T-helper 2 cell treated with Interferon-gamma antibody and Interleukin-4, amounts not matched to agents 100 ng/mL and 5 ng/mL, for 36 hours (primary cell): ENCODE data around the gene TSPAN4. TPM values are rescaled to one million over a fixed set of nuclear protein-coding genes. Genes with fewer than 3 reads are reported as not detected.

Experiments
- intact Hi-C: fragments of 100-400 bp; cut with micrococcal nuclease; formaldehyde crosslinking; loops from one replicate; pipeline ENCODE4 v1.15.1; 2023
- total RNA-seq: library from RNA; stranded (reverse); gene quantifications from 2 replicates; pipeline ENCODE4 v1.2.3, GENCODE V29; 2022

The TSPAN4 gene
- total RNA-seq, 1 donor from 2014 or later: 8.5 TPM

GRCh38 chr11:882596-882995, 39.9 kb downstream of the TSPAN4 start:
- intact Hi-C loops: no loop called here

- intact Hi-C loops: no loop called here
Measured at GRCh38 chr11:883527-883926, 40.9 kb downstream of the TSPAN4 start.

- intact Hi-C loops: no loop called here
Measured at GRCh38 chr11:884578-885070, 42.0 kb downstream of the TSPAN4 start.

- intact Hi-C loops: no loop called here
Measured at GRCh38 chr11:886568-886967, 43.9 kb downstream of the TSPAN4 start.

GRCh38 chr11:887589-887988, 44.9 kb downstream of the TSPAN4 start:
- intact Hi-C loops: no loop called here

- intact Hi-C loops: no loop called here
Measured at GRCh38 chr11:888310-889212, 45.9 kb downstream of the TSPAN4 start.

- intact Hi-C loops: no loop called here
Measured at GRCh38 chr11:889257-889656, 46.6 kb downstream of the TSPAN4 start.

GRCh38 chr11:889687-890475, 47.2 kb downstream of the TSPAN4 start:
- intact Hi-C loops: no loop called here

- intact Hi-C loops: no loop called here
Measured at GRCh38 chr11:890794-891540, 48.3 kb downstream of the TSPAN4 start.

GRCh38 chr11:893008-893654, 50.5 kb downstream of the TSPAN4 start:
- intact Hi-C loops: no loop called here

- intact Hi-C loops: no loop called here
Measured at GRCh38 chr11:894575-895201, 52.0 kb downstream of the TSPAN4 start.

GRCh38 chr11:895331-896110, 52.9 kb downstream of the TSPAN4 start:
- intact Hi-C loops: no loop called here

GRCh38 chr11:897253-898142, 54.8 kb downstream of the TSPAN4 start:
- intact Hi-C loops: no loop called here

GRCh38 chr11:898143-898511, 55.5 kb downstream of the TSPAN4 start:
- intact Hi-C loops: no loop called here

GRCh38 chr11:898540-899190, 56.0 kb downstream of the TSPAN4 start:
- intact Hi-C loops: no loop called here

- intact Hi-C loops: no loop called here
Measured at GRCh38 chr11:899724-900123, 57.1 kb downstream of the TSPAN4 start.

GRCh38 chr11:900545-900944, 57.9 kb downstream of the TSPAN4 start:
- intact Hi-C loops: no loop called here

GRCh38 chr11:901452-902061, 58.9 kb downstream of the TSPAN4 start:
- intact Hi-C loops: no loop called here
